Measurements from ENCODE around the gene SPSB4. TPM values are rescaled to one million over a fixed set of nuclear protein-coding genes. Genes with fewer than 3 reads are reported as not detected.

SPSB4 gene
- total and polyA plus RNA-seq, 2 donors (not counting 3 experiments of a cell fraction or from before 2014, with no cell fraction given), result 0.06 to 0.22 TPM

DNA sequence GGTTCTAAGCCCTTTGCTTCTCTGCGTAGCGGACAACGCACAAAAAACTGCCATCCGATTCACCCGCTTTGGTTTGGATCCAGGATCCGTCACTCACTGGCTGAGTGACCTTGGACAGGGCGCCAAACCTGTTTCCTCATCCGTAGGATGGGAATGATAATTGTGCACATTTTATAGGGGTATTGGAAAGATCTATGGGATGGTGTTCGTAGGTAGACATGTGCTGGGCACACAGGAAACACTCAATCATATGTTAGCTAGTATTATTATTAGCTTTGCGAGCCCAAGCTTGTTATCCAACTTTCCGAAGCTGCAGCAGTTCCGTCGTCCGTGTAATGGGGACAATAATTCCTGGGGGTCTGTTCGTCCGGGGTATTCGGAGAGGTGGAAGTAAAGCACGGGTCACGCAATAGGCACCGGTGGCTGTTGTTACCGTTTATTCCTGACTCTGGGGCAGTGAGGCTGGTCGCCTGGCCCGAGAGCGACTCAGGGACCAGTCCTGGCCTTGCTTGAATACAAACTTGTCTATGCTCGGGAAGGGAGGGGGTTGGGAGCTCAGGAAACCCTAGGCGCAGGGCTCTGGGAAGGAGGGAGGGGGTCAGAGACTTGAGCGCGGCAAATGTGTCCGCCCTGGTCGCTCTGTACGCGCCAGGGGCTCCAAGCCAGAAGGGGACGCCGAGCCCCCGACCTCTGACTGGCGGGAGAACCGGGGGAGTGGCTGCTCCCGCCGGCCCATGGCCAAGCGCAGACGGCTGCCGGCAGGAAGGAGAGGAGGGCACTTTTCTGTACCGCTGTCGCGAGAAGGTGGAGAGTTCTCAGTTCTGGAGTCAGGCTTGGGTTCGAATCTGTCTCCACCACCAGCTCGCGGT is 1.3 kb downstream of the SPSB4 start:
- POLR2A ChIA-PET, result no interaction called here
- intact Hi-C loops (cut with micrococcal nuclease) (no loop called here), dilution Hi-C loops (cut with MboI; ENCODE audit: extremely low pct_ligation_motif_present, low sequenced_read_pairs) (no loop called here)
- BruUV-seq (replicated peaks), result no TSS peak
- H3K27me3 ChIP-seq (ENCODE audit: control insufficient read depth in 2 of 2, insufficient read depth in 2 of 2, low read length in 2 of 2), result peaks cover 25 to 35% of the 10 kb centered on the region in 2 experiments
- H3K4me1 ChIP-seq (ENCODE audit: control insufficient read depth, extremely low read depth, insufficient read depth, low read length), result no peaks in the 10 kb centered on the region
- H3K9me1 ChIP-seq (replicated peaks; ENCODE audit: control insufficient read depth, extremely low read depth, insufficient read depth, low read length), result no peaks in the 10 kb centered on the region
- FAIRE-seq (no peak), DNase-seq (ENCODE audit: low read depth, low spot score) (no peak)
- no peaks in the 10 kb centered on the region for H3K36me3 ChIP-seq (ENCODE audit: control insufficient read depth in 2 of 2, extremely low read depth in 1 of 2, insufficient read depth in 2 of 2, low read length in 2 of 2)
- no peaks in the 10 kb centered on the region for H3K9me3 ChIP-seq (replicated peaks; ENCODE audit: control insufficient read depth, insufficient read depth, low read length)
- no peak overlapping the region for H3K4me2 ChIP-seq (ENCODE audit: insufficient read depth, low read length)
- no peaks in the 10 kb centered on the region for H3K79me2 ChIP-seq (ENCODE audit: control insufficient read depth, insufficient read depth, low read length)
- H3K9ac ChIP-seq (replicated peaks; ENCODE audit: extremely low read depth, insufficient read depth, low read length), result no peak overlapping the region
- H2AFZ ChIP-seq (ENCODE audit: low read depth, low read length), result no peak overlapping the region
- CTCF ChIA-PET, result no interaction called here
- no peak overlapping the region for H3K4me3 ChIP-seq (replicated peaks in 1 of 3; ENCODE audit: insufficient read depth in 1 of 3, low read depth in 1 of 3, low read length in 3 of 3)
- no peak overlapping the region for H3K27ac ChIP-seq (ENCODE audit: insufficient read depth, low read depth, low read length)
- no peaks in the 10 kb centered on the region for H4K20me1 ChIP-seq (replicated peaks; ENCODE audit: control insufficient read depth, extremely low read depth, insufficient read depth, low read length)
- TF ChIP-seq, protein P1, sequence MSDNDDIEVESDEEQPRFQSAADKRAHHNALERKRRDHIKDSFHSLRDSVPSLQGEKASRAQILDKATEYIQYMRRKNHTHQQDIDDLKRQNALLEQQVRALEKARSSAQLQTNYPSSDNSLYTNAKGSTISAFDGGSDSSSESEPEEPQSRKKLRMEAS (IDR thresholded peaks at IDR 0.05; ENCODE audit: insufficient read depth, insufficient read length), result no peak
- TF ChIP-seq EZH2 (IDR thresholded peaks at IDR 0.05; ENCODE audit: borderline replicate concordance, low read depth, low read length, severe bottlenecking) (peak; percentile 88), POLR2AphosphoS5 (IDR thresholded peaks at IDR 0.05; ENCODE audit: insufficient read depth, low read depth, low read length) (no peak), FOS (IDR thresholded peaks at IDR 0.05; ENCODE audit: borderline replicate concordance, insufficient read depth, low read length) (no peak), MYC (IDR thresholded peaks at IDR 0.05; ENCODE audit: low read depth, low read length) (no peak), GATA2 (IDR thresholded peaks at IDR 0.05; ENCODE audit: insufficient read depth, insufficient read length, low read depth, low read length) (no peak)
- TF ChIP-seq, protein P2, sequence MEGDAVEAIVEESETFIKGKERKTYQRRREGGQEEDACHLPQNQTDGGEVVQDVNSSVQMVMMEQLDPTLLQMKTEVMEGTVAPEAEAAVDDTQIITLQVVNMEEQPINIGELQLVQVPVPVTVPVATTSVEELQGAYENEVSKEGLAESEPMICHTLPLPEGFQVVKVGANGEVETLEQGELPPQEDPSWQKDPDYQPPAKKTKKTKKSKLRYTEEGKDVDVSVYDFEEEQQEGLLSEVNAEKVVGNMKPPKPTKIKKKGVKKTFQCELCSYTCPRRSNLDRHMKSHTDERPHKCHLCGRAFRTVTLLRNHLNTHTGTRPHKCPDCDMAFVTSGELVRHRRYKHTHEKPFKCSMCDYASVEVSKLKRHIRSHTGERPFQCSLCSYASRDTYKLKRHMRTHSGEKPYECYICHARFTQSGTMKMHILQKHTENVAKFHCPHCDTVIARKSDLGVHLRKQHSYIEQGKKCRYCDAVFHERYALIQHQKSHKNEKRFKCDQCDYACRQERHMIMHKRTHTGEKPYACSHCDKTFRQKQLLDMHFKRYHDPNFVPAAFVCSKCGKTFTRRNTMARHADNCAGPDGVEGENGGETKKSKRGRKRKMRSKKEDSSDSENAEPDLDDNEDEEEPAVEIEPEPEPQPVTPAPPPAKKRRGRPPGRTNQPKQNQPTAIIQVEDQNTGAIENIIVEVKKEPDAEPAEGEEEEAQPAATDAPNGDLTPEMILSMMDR (IDR thresholded peaks at IDR 0.05; ENCODE audit: extremely low read depth in 1 of 2, insufficient read depth in 1 of 2, low read depth in 1 of 2, low read length in 2 of 2), result no peak
